HUES64 (cell line): ENCODE results near the gene MAPRE3.
A peak's percentile ranks its signal among the peaks of the same experiment; 100 is the strongest.

ENCODE experiments used
- H3K27ac ChIP-seq: 2 replicates; pipeline ENCODE4 v1.7.0; 2013; ENCODE audit warnings: low read depth, low read length, inconsistent platforms
- H3K27me3 ChIP-seq: 2 replicates; pipeline ENCODE4 v1.6.1; 2013; ENCODE audit warnings: mild to moderate bottlenecking, low read length; ENCODE audit not compliant: insufficient read depth
- H3K36me3 ChIP-seq: 2 replicates; pipeline ENCODE4 v1.6.1; 2013; ENCODE audit warnings: mild to moderate bottlenecking, low read length; ENCODE audit not compliant: insufficient read depth
- H3K4me1 ChIP-seq: 2 replicates; pipeline ENCODE4 v1.6.1; 2013; ENCODE audit warnings: mild to moderate bottlenecking, low read length, moderate library complexity; ENCODE audit not compliant: insufficient read depth
- H3K4me3 ChIP-seq: 2 replicates; pipeline ENCODE4 v1.5.1; 2013; ENCODE audit warnings: mild to moderate bottlenecking, low read length, moderate library complexity
- H3K9ac ChIP-seq: 2 replicates; pipeline ENCODE4 v1.6.1; 2013; ENCODE audit warnings: mild to moderate bottlenecking, low read depth, low read length
- H3K9me3 ChIP-seq: 2 replicates; pipeline ENCODE4 v1.6.1; 2013; ENCODE audit warnings: low read depth, low read length; ENCODE audit not compliant: insufficient read depth
- WGBS: fragments of 150-250, 120-280 bp; methylation state at CpG from one replicate; pipeline ENCODE4 v1.1.7; 2013; ENCODE audit warnings: missing lambda C conversion rate; 5-methylcytosine and 5-hydroxymethylcytosine counted together

MAPRE3 gene

DNA sequence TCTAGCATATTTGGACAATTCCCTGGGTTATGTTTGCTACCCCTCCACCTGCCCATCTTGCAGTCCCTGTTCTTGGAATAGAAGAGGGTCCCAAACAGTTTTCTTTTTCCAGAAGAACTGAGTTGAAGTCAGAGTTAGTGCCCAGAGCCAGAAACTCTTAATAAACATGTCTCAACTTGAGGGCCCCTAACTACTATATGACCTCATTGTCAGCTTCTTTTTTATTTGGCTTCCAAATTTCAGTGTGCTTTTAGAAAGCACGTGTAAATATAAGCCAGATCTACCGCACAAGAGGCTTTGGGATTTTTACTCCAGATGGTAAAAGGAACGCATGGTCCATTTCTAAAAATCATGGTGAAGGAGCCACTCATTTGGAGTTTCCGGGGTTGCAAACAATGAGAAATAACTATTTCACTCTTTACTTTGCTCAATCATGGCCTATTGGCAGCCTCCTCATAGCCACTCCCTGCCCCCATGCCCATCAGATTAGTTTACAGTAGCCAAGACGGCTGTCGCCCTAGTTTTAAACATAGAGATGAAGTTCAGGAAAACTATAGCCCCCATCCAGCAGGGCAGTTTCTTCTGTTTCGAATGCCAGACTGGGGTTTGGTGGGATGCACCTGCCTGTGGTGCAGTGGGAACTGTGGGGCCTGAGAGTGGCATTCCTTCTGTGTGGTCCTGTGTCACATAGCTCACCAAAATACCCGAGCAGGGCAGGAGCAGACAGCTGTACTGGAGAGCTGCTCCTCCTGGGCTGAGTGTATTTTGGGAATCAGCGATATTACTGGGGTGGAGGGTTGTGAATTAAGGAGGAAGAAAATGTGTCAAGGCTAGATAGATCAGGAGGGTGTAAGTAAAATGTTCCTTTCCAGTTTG, 1.7 kb downstream of the MAPRE3 start:
- 85% methylated on average over 9 of the region's 9 CpGs for WGBS
- Histone ChIP-seq H3K9me3 (no peaks in the 10 kb centered on the region), H3K36me3 (no peaks in the 10 kb centered on the region), H3K4me1 (peaks cover 16% of the 10 kb centered on the region), H3K27ac (no peak overlapping the region), H3K4me3 (peak overlapping the region; percentile 52), H3K27me3 (peaks cover 44% of the 10 kb centered on the region), H3K9ac (no peak overlapping the region)

DNA sequence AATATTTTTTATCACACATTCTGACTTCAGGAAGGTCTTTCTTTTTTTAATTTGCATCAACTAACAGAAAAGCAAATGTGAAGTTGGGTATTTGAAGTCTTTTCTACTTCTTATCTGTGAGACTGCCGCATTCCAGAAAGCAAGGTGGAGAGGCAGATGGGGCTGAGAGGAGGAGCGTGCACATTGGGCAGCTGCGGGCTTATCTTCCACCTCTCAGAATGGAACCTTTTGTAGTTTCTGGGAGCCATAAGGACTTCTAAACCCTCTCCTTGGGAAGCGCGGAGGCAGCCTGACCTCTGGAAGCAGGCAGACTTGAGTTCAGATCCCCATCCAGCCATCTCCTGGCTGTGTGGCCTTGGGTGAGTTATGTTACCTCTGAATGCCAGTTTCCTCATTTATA, 3.9 kb downstream of the MAPRE3 start:
- H3K27ac ChIP-seq: no peak overlapping the region
- no peaks in the 10 kb centered on the region for H3K9me3 ChIP-seq
- H3K4me3 ChIP-seq: no peak overlapping the region
- H3K36me3 ChIP-seq: no peaks in the 10 kb centered on the region
- H3K4me1 ChIP-seq: peaks cover 16% of the 10 kb centered on the region
- H3K27me3 ChIP-seq: peaks cover 27% of the 10 kb centered on the region
- WGBS: 63% methylated on average over 5 of the region's 5 CpGs
- no peak overlapping the region for H3K9ac ChIP-seq

DNA sequence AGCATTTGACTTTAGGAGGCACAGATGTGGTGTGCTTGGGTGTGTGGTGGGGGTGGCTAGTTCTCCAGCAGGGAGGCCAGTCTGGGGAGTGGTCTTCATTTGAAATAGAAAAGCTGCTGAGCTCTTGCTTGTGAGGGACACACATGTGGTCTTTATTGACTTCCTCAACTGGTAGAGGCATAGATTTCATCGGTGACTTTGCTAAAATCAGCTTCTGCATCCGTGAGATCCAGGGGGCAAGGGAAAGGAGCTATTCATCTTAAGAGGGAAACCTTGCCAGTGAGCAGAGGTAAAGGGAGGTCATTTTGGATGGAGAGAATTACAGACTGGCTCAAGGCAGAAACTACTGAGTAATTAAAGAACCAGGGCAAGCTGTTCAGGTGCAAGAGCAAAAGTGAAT, 4.7 kb downstream of the MAPRE3 start:
- Histone ChIP-seq H3K27ac (no peak overlapping the region), H3K36me3 (no peaks in the 10 kb centered on the region), H3K4me1 (peaks cover 16% of the 10 kb centered on the region), H3K9ac (no peak overlapping the region), H3K4me3 (no peak overlapping the region), H3K27me3 (peaks cover 24% of the 10 kb centered on the region), H3K9me3 (no peaks in the 10 kb centered on the region)
- 17% methylated on average over 2 of the region's 2 CpGs for WGBS

DNA sequence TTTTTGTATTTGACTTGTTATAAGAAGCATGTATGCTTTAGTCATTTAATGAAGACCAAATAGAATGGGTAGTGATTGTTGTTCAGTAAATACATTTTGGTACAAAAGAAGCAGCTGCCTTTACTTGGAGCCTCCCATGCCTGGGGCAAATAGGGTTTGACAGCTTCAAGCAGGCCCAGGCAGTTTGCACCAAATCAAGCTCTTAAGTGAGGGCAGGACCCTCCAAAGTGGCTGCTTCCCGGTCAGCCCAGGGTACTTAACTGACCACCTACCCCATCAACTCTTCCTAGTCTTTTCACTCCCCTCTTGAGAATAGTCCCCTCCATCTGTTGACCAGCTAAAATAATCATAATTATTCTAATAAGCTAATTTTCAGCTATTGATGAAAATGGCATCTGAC, 5.2 kb downstream of the MAPRE3 start:
- Histone ChIP-seq H3K27ac (no peak overlapping the region), H3K4me1 (peaks cover 16% of the 10 kb centered on the region), H3K9me3 (no peaks in the 10 kb centered on the region), H3K4me3 (no peak overlapping the region), H3K9ac (no peak overlapping the region), H3K27me3 (peaks cover 24% of the 10 kb centered on the region), H3K36me3 (no peaks in the 10 kb centered on the region)
- whole genome bisulfite sequencing: 66% methylated on average over 1 of the region's 1 CpG

DNA sequence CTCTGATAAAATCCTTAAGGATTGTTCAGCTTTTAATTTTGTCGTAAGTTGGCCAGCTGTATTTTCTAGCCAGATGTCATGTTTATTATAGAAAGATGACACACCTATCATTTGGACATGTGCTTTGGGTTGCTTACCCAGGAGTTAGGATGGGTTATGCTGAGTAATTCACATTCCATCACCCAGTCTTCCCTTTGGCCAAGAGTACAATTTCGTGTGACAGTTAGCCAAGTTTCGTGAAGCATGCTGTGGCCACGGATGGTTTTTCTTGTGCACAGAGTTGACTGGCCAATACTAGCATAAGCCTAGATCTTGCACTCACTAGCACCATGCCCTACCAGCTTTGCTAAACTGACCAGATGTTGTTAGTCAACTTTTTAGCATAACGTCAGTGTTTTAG, 5.8 kb downstream of the MAPRE3 start:
- no peaks in the 10 kb centered on the region for H3K36me3 ChIP-seq
- no peak overlapping the region for H3K4me3 ChIP-seq
- H3K4me1 ChIP-seq: peaks cover 16% of the 10 kb centered on the region
- no peak overlapping the region for H3K27ac ChIP-seq
- 94% methylated on average over 5 of the region's 5 CpGs for WGBS
- H3K27me3 ChIP-seq: peaks cover 20% of the 10 kb centered on the region
- H3K9me3 ChIP-seq: no peaks in the 10 kb centered on the region
- H3K9ac ChIP-seq: no peak overlapping the region

DNA sequence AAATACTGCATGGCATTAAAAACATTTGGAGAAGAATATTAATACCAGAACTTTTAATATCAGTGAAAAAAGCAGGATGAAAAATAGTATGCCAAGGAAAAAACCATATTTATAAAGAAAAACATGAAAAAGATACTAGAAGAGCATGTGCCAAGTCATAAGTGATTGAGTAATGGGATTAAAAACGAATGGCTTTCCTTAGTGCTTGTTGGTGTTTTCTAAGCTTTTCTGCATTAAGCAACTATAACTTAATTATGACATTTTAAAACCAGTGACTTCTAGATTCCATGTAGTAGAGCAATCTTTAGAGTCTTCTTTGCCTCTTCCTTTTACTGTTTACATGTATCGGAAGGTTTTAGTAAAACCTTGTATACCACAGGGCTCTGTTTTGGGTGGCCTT, 6.6 kb downstream of the MAPRE3 start:
- H3K4me3 ChIP-seq: no peak overlapping the region
- H3K27ac ChIP-seq: no peak overlapping the region
- no peaks in the 10 kb centered on the region for H3K36me3 ChIP-seq
- no peaks in the 10 kb centered on the region for H3K9me3 ChIP-seq
- WGBS: 94% methylated on average over 2 of the region's 2 CpGs
- no peak overlapping the region for H3K9ac ChIP-seq
- H3K27me3 ChIP-seq: peaks cover 13% of the 10 kb centered on the region
- H3K4me1 ChIP-seq: peaks cover 11% of the 10 kb centered on the region

DNA sequence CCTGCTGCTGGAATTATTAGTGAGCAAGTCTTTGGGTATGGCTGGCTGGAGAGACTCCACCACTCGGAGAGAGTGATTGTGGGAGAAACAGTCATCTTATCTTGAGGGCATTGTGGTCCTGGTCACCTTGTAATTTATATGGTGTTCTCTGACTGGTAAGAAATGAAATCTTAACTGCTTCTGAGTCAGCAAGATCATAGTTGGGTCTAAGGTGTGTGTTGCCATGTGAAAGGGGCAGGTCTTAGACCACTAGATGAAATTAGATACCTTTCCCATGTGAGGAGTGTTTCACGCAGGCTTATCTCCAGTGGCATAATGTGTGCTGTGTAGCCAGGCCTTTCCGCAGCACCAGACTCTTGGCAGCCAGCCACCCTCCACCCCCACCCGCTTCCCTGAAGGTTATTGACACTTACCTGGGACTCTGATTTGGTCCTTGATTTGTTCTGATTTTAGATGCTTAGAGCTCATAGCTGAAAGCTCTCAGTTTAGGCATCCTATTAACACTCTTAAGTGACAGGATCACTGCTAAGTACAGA, 7.7 kb downstream of the MAPRE3 start:
- Histone ChIP-seq H3K4me1 (peaks cover 11% of the 10 kb centered on the region), H3K27ac (no peak overlapping the region), H3K36me3 (no peaks in the 10 kb centered on the region), H3K4me3 (no peak overlapping the region), H3K27me3 (peaks cover 2% of the 10 kb centered on the region; the same call in 1 of the 2 replicates), H3K9ac (no peak overlapping the region), H3K9me3 (no peaks in the 10 kb centered on the region)
- 91% methylated on average over 4 of the region's 4 CpGs for WGBS

DNA sequence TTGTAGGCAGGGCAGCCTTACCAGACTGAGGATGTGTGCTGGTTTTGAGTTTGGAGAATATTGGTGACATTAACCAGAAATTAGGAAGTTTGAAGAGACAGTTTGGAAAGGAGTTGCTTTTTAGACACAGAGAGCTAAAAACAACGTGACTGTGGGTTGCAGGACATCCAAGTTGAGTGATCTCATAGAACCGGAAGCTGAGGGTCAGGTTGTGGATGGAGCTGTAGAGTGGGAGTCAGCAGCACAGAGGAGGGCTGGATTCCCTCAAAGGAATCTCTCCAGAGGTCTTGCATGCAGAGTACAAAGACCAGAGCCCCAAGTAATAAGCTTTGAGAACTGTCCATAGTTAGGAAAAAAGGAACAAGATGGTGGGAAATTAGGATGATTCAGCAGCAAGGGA, 9.3 kb downstream of the MAPRE3 start:
- WGBS: 94% methylated on average over 2 of the region's 2 CpGs
- Histone ChIP-seq H3K9ac (no peak overlapping the region), H3K27ac (no peak overlapping the region), H3K4me3 (no peak overlapping the region), H3K27me3 (no peaks in the 10 kb centered on the region), H3K36me3 (no peaks in the 10 kb centered on the region), H3K9me3 (no peaks in the 10 kb centered on the region), H3K4me1 (peaks cover 9% of the 10 kb centered on the region)

DNA sequence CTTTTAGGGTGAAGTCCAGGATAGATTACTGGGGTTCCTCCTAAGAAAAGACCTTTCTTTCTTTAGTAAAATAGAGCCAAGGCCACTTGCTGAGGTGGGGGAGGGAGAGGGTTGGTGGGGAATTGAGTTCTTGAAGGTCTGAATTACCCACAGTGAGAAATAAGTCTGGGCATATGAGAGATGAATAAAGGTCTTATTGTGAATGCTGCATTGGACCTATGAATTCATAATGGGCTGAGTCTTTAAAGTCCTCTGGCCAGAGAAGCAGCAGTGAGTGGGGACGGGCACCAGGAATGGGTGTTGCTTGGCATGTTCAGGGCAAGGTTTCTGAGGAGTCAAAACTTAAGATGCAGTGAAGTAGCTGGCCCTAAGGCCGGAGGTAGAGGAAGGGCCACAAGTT, 10.5 kb downstream of the MAPRE3 start:
- H3K4me1 ChIP-seq: no peaks in the 10 kb centered on the region
- WGBS: 85% methylated on average over 2 of the region's 2 CpGs
- no peak overlapping the region for H3K27ac ChIP-seq
- no peak overlapping the region for H3K4me3 ChIP-seq
- no peaks in the 10 kb centered on the region for H3K36me3 ChIP-seq
- no peaks in the 10 kb centered on the region for H3K27me3 ChIP-seq
- no peak overlapping the region for H3K9ac ChIP-seq
- no peaks in the 10 kb centered on the region for H3K9me3 ChIP-seq

DNA sequence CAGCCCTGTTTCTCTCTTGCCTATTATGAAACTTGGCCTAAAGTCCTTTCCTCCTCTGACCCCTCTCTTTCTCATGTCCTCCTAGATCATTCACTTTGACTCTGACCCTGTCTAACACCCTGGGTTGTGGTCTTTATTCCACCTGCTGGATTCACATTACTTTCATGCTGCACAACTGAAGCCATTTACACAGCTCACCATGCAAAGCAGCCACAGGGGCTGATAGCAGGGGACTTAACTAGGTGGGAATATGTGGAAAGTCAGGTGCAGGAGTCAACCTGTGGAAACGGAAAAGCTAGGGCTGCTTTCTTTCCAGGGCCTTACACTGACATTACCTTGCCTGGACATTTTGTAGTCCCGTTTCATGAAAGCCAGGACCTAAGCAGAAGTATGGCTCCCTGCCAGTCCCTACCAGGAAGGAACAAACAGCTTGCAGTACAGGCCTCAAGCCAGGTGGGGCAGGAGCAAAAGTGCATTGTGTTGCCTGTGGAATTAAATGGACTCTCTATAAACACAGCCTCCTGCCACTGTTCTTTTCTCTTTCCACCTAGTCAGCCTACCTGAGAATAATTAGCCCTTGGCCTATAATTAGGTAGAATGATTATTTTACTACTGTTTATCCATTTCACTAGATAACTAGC, 11.8 kb downstream of the MAPRE3 start:
- Histone ChIP-seq H3K4me1 (no peaks in the 10 kb centered on the region), H3K27ac (no peak overlapping the region), H3K27me3 (no peaks in the 10 kb centered on the region), H3K9ac (no peak overlapping the region), H3K36me3 (no peaks in the 10 kb centered on the region), H3K9me3 (no peaks in the 10 kb centered on the region), H3K4me3 (no peak overlapping the region)
- 83% methylated on average over 2 of the region's 2 CpGs for WGBS

DNA sequence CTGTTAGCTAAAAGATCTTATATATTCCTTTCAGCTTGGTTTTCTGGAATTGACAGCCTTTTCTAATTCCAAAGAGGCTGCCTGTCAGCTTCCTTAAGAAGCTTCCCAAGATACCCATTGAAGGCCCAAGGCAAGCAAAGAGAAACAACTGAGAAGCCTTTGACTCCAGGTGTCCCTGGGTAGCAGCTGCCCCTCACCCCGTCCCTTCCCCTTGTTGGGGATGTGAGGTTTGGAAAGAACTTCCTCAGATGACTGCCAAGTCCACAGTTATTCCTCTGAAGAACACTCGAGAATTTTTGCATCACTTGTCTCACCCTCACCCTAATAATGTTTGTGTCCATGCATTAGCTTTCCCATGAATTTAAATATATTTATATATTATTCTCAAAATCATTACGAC, 13.3 kb downstream of the MAPRE3 start:
- no peaks in the 10 kb centered on the region for H3K27me3 ChIP-seq
- H3K4me3 ChIP-seq: no peak overlapping the region
- no peak overlapping the region for H3K27ac ChIP-seq
- WGBS: 100% methylated on average over 1 of the region's 3 CpGs
- H3K9ac ChIP-seq: no peak overlapping the region
- no peaks in the 10 kb centered on the region for H3K36me3 ChIP-seq
- H3K4me1 ChIP-seq: peaks cover 3% of the 10 kb centered on the region; the same call in 1 of the 2 replicates
- H3K9me3 ChIP-seq: no peaks in the 10 kb centered on the region
